OCI-LY7 (cell line): ENCODE measurements around the gene PCNT. TPM values are rescaled to one million over a fixed set of nuclear protein-coding genes. Genes with fewer than 3 reads are reported as not detected.

Source experiments
- BruUV-seq: library from RNA; stranded (reverse); fragments of 400-500 nt; replicated peaks from 2 replicates; lab custom pipeline; 2021; lab: Mats Ljungman, UMichigan
- CTCF ChIA-PET: fragments of 300-600 bp; sonication (Branson Sonifier 250); formaldehyde crosslinking; loops from one replicate; lab custom pipeline; 2022; ENCODE audit warnings: antibody characterized with exemption; ENCODE audit not compliant: unreplicated experiment; lab: Charles Lee
- POLR2A ChIA-PET: fragments of 300-600 bp; sonication (Branson Sonifier 250); formaldehyde crosslinking; loops from one replicate; lab custom pipeline; 2022; ENCODE audit warnings: antibody characterized with exemption; lab: Charles Lee
- DNase-seq: peaks from one replicate; pipeline ENCODE4 v3.0.0-alpha.2; 2015; ENCODE audit warnings: low spot score
- H2AFZ ChIP-seq: fragments of 200-600 bp; sonication (generic), shearing (Covaris generic); 2 replicates; pipeline ENCODE4 v1.6.1; 2014; ENCODE audit warnings: mild to moderate bottlenecking, antibody characterized with exemption, low read length, moderate library complexity
- H3K27ac ChIP-seq: fragments of 200-600 bp; sonication (generic); 2 replicates; pipeline ENCODE4 v1.5.1; 2014; ENCODE audit warnings: mixed run types, low read depth, mild to moderate bottlenecking, moderate library complexity, low read length, inconsistent platforms; ENCODE audit not compliant: poor library complexity, severe bottlenecking
- H3K36me3 ChIP-seq: fragments of 200-600 bp; sonication (generic); 2 replicates; pipeline ENCODE4 v1.6.1; 2014; ENCODE audit warnings: mild to moderate bottlenecking, antibody characterized with exemption, low read length, moderate library complexity, mixed read lengths; ENCODE audit not compliant: insufficient read depth
- H3K4me1 ChIP-seq: fragments of 200-600 bp; sonication (generic); 2 replicates; pipeline ENCODE4 v1.5.1; 2014; ENCODE audit warnings: mild to moderate bottlenecking, low read length; ENCODE audit not compliant: insufficient read depth, poor library complexity, severe bottlenecking
- H3K4me2 ChIP-seq: fragments of 200-600 bp; sonication (generic); 2 replicates; pipeline ENCODE4 v1.6.1; 2014; ENCODE audit warnings: mild to moderate bottlenecking, low read length
- H3K4me3 ChIP-seq: fragments of 200-600 bp; sonication (generic); 2 replicates; pipeline ENCODE4 v1.5.1; 2014; ENCODE audit warnings: mild to moderate bottlenecking, low read depth, low read length; ENCODE audit not compliant: poor library complexity, severe bottlenecking
- H3K79me2 ChIP-seq: fragments of 200-600 bp; sonication (generic); 2 replicates; pipeline ENCODE4 v1.6.1; 2016; ENCODE audit warnings: low read depth, mild to moderate bottlenecking, low read length, moderate library complexity, mixed read lengths; ENCODE audit not compliant: insufficient read depth
- H3K9me2 ChIP-seq: fragments of 200-600 bp; sonication (generic); 2 replicates; pipeline ENCODE4 v1.6.1; 2016; ENCODE audit warnings: mild to moderate bottlenecking, low read length, mixed read lengths; ENCODE audit not compliant: insufficient read depth
- H3K9me3 ChIP-seq: fragments of 200-600 bp; sonication (generic); 2 replicates; pipeline ENCODE4 v1.6.1; 2014; ENCODE audit warnings: mild to moderate bottlenecking, mixed run types, low read length, mixed read lengths
- H4K20me1 ChIP-seq: fragments of 200-600 bp; sonication (generic); 2 replicates; pipeline ENCODE4 v1.6.1; 2014; ENCODE audit warnings: mild to moderate bottlenecking, antibody characterized with exemption, low read length, moderate library complexity, mixed read lengths; ENCODE audit not compliant: insufficient read depth
- CTCF ChIP-seq: fragments of 200-600 bp; sonication (generic); conservative IDR thresholded peaks from 2 replicates; pipeline ENCODE4 v1.5.1; 2014; ENCODE audit warnings: mild to moderate bottlenecking, antibody characterized with exemption, low read length, moderate library complexity, mixed read lengths
- EZH2phosphoT487 ChIP-seq: fragments of 200-600 bp; sonication (generic); IDR thresholded peaks from 2 replicates; pipeline ENCODE4 v1.6.1; 2018; ENCODE audit warnings: low read depth, borderline replicate concordance, mild to moderate bottlenecking, mixed run types, antibody characterized with exemption, low read length, moderate library complexity, mixed read lengths
- intact Hi-C: fragments of 100-400 bp; cut with micrococcal nuclease; formaldehyde crosslinking; loops from one replicate; pipeline ENCODE4 v1.10.0; 2022; ENCODE audit not compliant: unreplicated experiment
- total RNA-seq, 2 experiments: library from RNA; depleted of rRNA in 1 of 2; stranded (reverse); fragments of >200 nt in 1 of 2; shearing (Covaris generic) in 1 of 2; gene quantifications; 2 replicates each; pipeline ENCODE4 v1.2.3, GENCODE V29; 2014 to 2022

Gene PCNT
- total RNA-seq, 2 experiments from 2014 or later = 48.4 to 84.1 TPM

- TF ChIP-seq EZH2phosphoT487 (no peak), CTCF (no peak)
- peaks cover 40% of the 10 kb centered on the region for H3K36me3 ChIP-seq
- no peak overlapping the region for H3K4me2 ChIP-seq
- H3K79me2 ChIP-seq = no peaks in the 10 kb centered on the region
- H2AFZ ChIP-seq = no peak overlapping the region
- CTCF ChIA-PET = no interaction called here
- DNase-seq = no peak
- no peaks in the 10 kb centered on the region for H3K9me2 ChIP-seq
- no peaks in the 10 kb centered on the region for H4K20me1 ChIP-seq
- no TSS peak for BruUV-seq
- intact Hi-C loops = no loop called here
- no peak overlapping the region for H3K27ac ChIP-seq
- H3K4me1 ChIP-seq = no peaks in the 10 kb centered on the region
- POLR2A ChIA-PET = no interaction called here
- H3K4me3 ChIP-seq = no peak overlapping the region
- no peaks in the 10 kb centered on the region for H3K9me3 ChIP-seq
Measured at GRCh38 chr21:46489162-46489663, 165.3 kb downstream of the PCNT start.

- BruUV-seq = no TSS peak
- TF ChIP-seq EZH2phosphoT487 (no peak), CTCF (no peak)
- POLR2A ChIA-PET = no interaction called here
- H3K4me1 ChIP-seq = no peaks in the 10 kb centered on the region
- no peak for DNase-seq
- H3K36me3 ChIP-seq = peaks cover 44% of the 10 kb centered on the region
- H3K9me3 ChIP-seq = no peaks in the 10 kb centered on the region
- no peak overlapping the region for H3K4me2 ChIP-seq
- H3K79me2 ChIP-seq = no peaks in the 10 kb centered on the region
- CTCF ChIA-PET = no interaction called here
- no peaks in the 10 kb centered on the region for H3K9me2 ChIP-seq
- H3K4me3 ChIP-seq = no peak overlapping the region
- H3K27ac ChIP-seq = no peak overlapping the region
- no peak overlapping the region for H2AFZ ChIP-seq
- no peaks in the 10 kb centered on the region for H4K20me1 ChIP-seq
- intact Hi-C loops = no loop called here
Measured at GRCh38 chr21:46489800-46490199, 165.8 kb downstream of the PCNT start.

GRCh38 chr21:46491553-46491952, 167.6 kb downstream of the PCNT start:
- ChIA-PET POLR2A (no interaction called here), CTCF (no interaction called here)
- H3K9me3 ChIP-seq = no peaks in the 10 kb centered on the region
- H3K79me2 ChIP-seq = no peaks in the 10 kb centered on the region
- no peak for DNase-seq
- no peaks in the 10 kb centered on the region for H3K4me1 ChIP-seq
- H3K4me3 ChIP-seq = no peak overlapping the region
- BruUV-seq = no TSS peak
- H4K20me1 ChIP-seq = no peaks in the 10 kb centered on the region
- no peak overlapping the region for H3K27ac ChIP-seq
- intact Hi-C loops = no loop called here
- H3K9me2 ChIP-seq = no peaks in the 10 kb centered on the region
- H2AFZ ChIP-seq = no peak overlapping the region
- no peak overlapping the region for H3K4me2 ChIP-seq
- no peak for TF ChIP-seq EZH2phosphoT487
- no peak for TF ChIP-seq CTCF
- peaks cover 37% of the 10 kb centered on the region for H3K36me3 ChIP-seq
